BE2C (cell line): ENCODE results near the gene CDC14B.
"Not testable (repeated sequence)": the region's sequence is repeated elsewhere in the genome, so short reads cannot be mapped to it uniquely, and the experiment has no call there.

ENCODE experiments used
- DNase-seq: peaks from one replicate; pipeline ENCODE4 v3.0.0-alpha.2; 2020
- H3K27me3 ChIP-seq: fragments of 250-450 bp; sonication (Bioruptor Pico); 2 replicates; pipeline ENCODE4 v1.5.1; 2020; ENCODE audit warnings: mild to moderate bottlenecking
- H3K36me3 ChIP-seq: fragments of 250-450 bp; sonication (Bioruptor Pico); 2 replicates; pipeline ENCODE4 v1.5.1; 2020; ENCODE audit warnings: mild to moderate bottlenecking
- H3K4me1 ChIP-seq: fragments of 250-450 bp; sonication (Bioruptor Pico); 2 replicates; pipeline ENCODE4 v1.5.1; 2020
- H3K4me3 ChIP-seq: 2 replicates; pipeline ENCODE4 v1.5.1; 2011; ENCODE audit warnings: low read depth, low read length
- H3K9me3 ChIP-seq: fragments of 250-450 bp; sonication (Bioruptor Pico); 2 replicates; pipeline ENCODE4 v1.5.1; 2020
- TF ChIP-seq, protein P1 (sequence below): IDR thresholded peaks from 2 replicates; pipeline ENCODE4 v1.5.1; 2012; ENCODE audit warnings: mild to moderate bottlenecking, low read depth, low read length

The CDC14B gene

DNA sequence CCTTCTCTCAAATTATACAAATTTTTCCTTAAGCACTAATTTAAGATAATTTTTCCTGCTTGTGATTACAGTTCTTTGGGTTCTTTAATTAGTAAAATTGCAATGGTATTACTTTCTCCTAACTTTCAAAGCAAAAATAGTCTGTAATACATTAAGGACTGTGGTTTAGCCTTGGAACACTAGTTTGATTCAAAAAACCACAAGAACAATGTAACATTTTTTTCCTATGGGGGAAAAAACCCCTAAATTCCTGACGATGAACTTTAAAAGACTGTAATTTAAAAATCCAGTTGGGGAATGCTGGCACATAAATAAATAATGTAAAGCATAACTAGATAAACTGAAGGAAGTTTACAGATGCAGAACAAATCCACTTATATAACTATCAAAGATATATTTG lies 65.3 kb downstream of the CDC14B start:
- Histone ChIP-seq H3K9me3 (no peaks in the 10 kb centered on the region), H3K4me3 (no peak overlapping the region), H3K4me1 (no peaks in the 10 kb centered on the region), H3K27me3 (no peaks in the 10 kb centered on the region), H3K36me3 (no peaks in the 10 kb centered on the region)
- TF ChIP-seq, protein P1, sequence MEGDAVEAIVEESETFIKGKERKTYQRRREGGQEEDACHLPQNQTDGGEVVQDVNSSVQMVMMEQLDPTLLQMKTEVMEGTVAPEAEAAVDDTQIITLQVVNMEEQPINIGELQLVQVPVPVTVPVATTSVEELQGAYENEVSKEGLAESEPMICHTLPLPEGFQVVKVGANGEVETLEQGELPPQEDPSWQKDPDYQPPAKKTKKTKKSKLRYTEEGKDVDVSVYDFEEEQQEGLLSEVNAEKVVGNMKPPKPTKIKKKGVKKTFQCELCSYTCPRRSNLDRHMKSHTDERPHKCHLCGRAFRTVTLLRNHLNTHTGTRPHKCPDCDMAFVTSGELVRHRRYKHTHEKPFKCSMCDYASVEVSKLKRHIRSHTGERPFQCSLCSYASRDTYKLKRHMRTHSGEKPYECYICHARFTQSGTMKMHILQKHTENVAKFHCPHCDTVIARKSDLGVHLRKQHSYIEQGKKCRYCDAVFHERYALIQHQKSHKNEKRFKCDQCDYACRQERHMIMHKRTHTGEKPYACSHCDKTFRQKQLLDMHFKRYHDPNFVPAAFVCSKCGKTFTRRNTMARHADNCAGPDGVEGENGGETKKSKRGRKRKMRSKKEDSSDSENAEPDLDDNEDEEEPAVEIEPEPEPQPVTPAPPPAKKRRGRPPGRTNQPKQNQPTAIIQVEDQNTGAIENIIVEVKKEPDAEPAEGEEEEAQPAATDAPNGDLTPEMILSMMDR, result no peak
- no peak for DNase-seq

DNA sequence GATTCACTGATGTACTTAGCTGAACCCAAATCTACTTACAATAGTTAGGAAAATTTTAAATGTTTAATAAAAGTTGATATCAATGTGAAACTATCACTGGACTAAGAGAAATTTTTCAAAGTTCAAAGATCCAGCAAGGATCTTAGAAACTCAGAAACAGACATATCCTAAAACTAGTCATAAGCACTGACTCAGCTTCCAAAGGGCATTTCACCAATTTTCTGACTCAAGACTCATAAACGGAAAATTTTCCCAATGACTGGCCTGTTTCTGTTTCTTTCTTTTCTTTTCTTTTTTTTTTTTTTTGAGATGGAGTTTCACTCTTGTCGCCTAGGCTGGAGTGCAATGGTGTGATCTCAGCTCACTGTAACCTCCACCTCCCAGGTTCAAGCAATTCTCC lies 66.6 kb downstream of the CDC14B start:
- TF ChIP-seq, protein P1, result no peak
- no peak for DNase-seq

DNA sequence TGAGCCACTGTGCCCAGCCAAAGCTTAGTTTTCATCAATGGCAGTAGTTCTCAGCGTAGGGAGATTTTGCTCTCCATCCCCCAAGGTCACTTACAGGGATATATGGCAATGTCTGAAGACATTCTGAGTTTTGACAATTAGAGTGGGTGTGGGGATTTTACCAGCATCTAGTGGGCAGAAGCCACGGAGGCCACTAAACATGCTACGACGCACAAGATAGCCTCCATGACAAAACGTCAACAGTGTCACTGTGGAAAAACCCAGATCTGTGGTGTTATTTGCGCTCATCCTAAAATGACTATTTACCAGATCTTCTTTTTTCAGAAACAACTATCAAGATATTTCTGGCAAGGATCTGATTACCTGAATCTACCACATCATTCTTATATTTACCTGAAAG lies 68.2 kb downstream of the CDC14B start:
- Histone ChIP-seq H3K9me3 (no peaks in the 10 kb centered on the region), H3K27me3 (no peaks in the 10 kb centered on the region), H3K4me3 (no peak overlapping the region), H3K4me1 (no peaks in the 10 kb centered on the region), H3K36me3 (no peaks in the 10 kb centered on the region)
- TF ChIP-seq, protein P1, result no peak
- DNase-seq, result no peak

More for the DNA sequence above, 66.6 kb downstream of the CDC14B start:
- Histone ChIP-seq H3K36me3 (no peaks in the 10 kb centered on the region), H3K9me3 (no peaks in the 10 kb centered on the region), H3K27me3 (no peaks in the 10 kb centered on the region), H3K4me3 (no peak overlapping the region), H3K4me1 (no peaks in the 10 kb centered on the region)

DNA sequence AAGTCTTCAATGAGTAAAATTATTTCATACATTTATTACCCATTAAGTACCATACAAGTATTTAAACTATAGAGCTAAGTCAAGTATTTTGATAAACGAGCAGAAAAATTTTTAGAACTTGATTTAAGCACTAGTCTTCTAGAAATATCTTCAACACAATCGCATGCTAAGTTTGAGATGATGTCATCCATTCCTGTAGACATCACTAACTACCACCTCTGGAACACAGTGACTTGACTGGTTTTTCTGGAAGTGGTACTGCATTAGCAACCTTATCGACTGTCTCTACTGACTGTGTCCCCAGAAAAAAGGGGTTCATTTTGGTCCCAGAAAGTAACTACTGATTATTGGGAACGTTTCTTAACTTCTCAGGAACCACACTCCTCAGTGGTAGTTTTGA lies 69.0 kb downstream of the CDC14B start:
- TF ChIP-seq, protein P1, result no peak
- Histone ChIP-seq H3K27me3 (no peaks in the 10 kb centered on the region), H3K36me3 (no peaks in the 10 kb centered on the region), H3K9me3 (no peaks in the 10 kb centered on the region), H3K4me3 (no peak overlapping the region), H3K4me1 (no peaks in the 10 kb centered on the region)
- no peak for DNase-seq

DNA sequence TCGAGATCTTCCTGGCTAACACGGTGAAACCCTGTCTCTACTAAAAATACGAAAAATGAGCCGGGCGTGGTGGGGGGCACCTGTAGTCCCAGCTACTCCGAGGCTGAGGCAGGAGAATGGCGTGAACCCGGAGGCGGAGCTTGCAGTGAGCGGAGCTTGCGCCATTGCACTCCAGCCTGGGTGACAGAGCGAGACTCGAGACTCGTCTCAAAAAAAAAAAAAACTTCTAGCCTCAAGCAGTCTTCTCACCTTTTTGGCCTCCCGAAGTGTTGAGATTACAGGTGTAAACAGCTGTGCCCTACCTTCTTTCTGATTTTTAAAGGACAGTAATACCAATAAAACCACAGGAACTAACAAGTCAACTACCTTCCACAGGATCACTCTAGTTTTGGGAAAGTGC lies 76.5 kb downstream of the CDC14B start:
- DNase-seq, H3K36me3 ChIP-seq, H3K9me3 ChIP-seq, H3K4me1 ChIP-seq, H3K27me3 ChIP-seq, H3K4me3 ChIP-seq: not testable (repeated sequence)

DNA sequence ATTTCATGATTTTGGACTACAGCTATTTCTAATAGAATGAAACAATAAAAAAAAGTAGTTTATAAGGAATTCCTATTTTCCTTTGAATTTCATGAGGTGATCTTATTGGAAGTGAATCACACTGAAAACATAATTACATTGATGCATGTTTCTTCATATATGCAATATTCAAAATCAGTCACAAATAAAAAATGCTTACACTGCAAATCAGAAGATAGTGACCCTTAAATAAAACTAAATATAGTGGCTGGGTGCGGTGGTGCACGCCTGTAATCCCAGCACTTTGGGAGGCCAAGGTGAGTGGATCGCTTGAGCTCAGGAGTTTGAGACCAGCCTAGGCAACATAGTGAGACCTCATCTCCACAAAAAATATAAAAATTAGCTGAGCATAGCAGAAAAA lies 79.5 kb downstream of the CDC14B start:
- TF ChIP-seq, protein P1, result no peak
- H3K27me3 ChIP-seq, result no peaks in the 10 kb centered on the region
- no peaks in the 10 kb centered on the region for H3K4me1 ChIP-seq
- no peak for DNase-seq
- no peaks in the 10 kb centered on the region for H3K9me3 ChIP-seq
- H3K4me3 ChIP-seq, result no peak overlapping the region
- no peaks in the 10 kb centered on the region for H3K36me3 ChIP-seq

DNA sequence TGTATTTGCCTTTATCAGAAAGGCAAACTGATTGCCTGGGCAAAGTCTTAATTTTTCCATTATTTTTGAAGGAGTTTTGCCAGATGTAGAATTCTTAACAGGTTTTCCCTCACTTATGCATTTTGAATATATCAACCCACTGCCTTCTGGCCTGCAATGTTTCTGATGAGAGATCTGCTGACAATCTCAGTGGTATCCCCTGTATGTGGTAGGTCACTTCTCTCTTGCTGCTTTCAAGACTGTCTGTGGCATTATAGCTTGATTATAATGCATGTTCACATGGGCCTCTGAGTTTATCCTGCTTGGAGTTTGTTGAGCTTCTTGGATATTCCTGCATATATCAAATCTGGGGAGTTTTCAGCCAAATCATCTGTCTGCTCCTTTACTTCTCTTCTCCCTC lies 87.5 kb downstream of the CDC14B start:
- H3K4me3 ChIP-seq, result no peak overlapping the region
- no peaks in the 10 kb centered on the region for H3K36me3 ChIP-seq
- H3K9me3 ChIP-seq, result no peaks in the 10 kb centered on the region
- DNase-seq, result no peak
- TF ChIP-seq, protein P1, result no peak
- H3K4me1 ChIP-seq, result no peaks in the 10 kb centered on the region
- H3K27me3 ChIP-seq, result no peaks in the 10 kb centered on the region
